Neural cell (in vitro differentiated cells): ENCODE results near the gene CGNL1. TPM values are rescaled to one million over a fixed set of nuclear protein-coding genes. Genes with fewer than 3 reads are reported as not detected.
A peak's percentile ranks its signal among the peaks of the same experiment; 100 is the strongest.

Experiments
- H2AFZ ChIP-seq: fragments of 200-600, 300-800 bp; sonication (generic), shearing (Covaris generic); 2 replicates; pipeline ENCODE4 v1.6.0; 2014; ENCODE audit warnings: low read depth, mild to moderate bottlenecking, antibody characterized with exemption, low read length, moderate library complexity
- H3F3A ChIP-seq: fragments of 200-600 bp; shearing (Covaris generic); 2 replicates; pipeline ENCODE4 v1.6.1; 2016; ENCODE audit warnings: mild to moderate bottlenecking, moderate library complexity, mixed read lengths, antibody characterized with exemption, low read length; ENCODE audit not compliant: insufficient read depth, poor library complexity, severe bottlenecking
- H3K27ac ChIP-seq: fragments of 200-600, 300-800 bp; sonication (generic), shearing (Covaris generic); 2 replicates; pipeline ENCODE4 v1.5.1; 2014; ENCODE audit warnings: mild to moderate bottlenecking, low read length, moderate library complexity
- H3K27me3 ChIP-seq: fragments of 300-800, 200-600 bp; sonication (generic), shearing (Covaris generic); 2 replicates; pipeline ENCODE4 v1.6.0; 2014; ENCODE audit warnings: mild to moderate bottlenecking, low read depth, low read length, moderate library complexity; ENCODE audit not compliant: insufficient read depth
- H3K36me3 ChIP-seq: fragments of 300-800, 200-600 bp; sonication (generic), shearing (Covaris generic); 2 replicates; pipeline ENCODE4 v1.5.1; 2014; ENCODE audit warnings: mild to moderate bottlenecking, antibody characterized with exemption, low read length, moderate library complexity; ENCODE audit not compliant: insufficient read depth
- H3K4me2 ChIP-seq: fragments of 300-800, 200-600 bp; sonication (generic), shearing (Covaris generic); 2 replicates; pipeline ENCODE4 v1.6.0; 2014; ENCODE audit warnings: mild to moderate bottlenecking, low read length
- H3K4me3 ChIP-seq: fragments of 300-800, 200-600 bp; sonication (generic), shearing (Covaris generic); 2 replicates; pipeline ENCODE4 v1.5.1; 2014; ENCODE audit warnings: mild to moderate bottlenecking, low read length, moderate library complexity
- H3K79me2 ChIP-seq: fragments of 200-600 bp; shearing (Covaris generic); replicated peaks from 2 replicates; pipeline ENCODE4 v1.6.0; 2014; ENCODE audit warnings: mild to moderate bottlenecking, low read length, moderate library complexity; ENCODE audit not compliant: insufficient read depth
- H3K9ac ChIP-seq: fragments of 300-800, 200-600 bp; sonication (generic), shearing (Covaris generic); 2 replicates; pipeline ENCODE4 v1.6.1; 2016; ENCODE audit warnings: mild to moderate bottlenecking, low read length, mixed read lengths
- H3K9me2 ChIP-seq: fragments of 200-600 bp; shearing (Covaris generic); 2 replicates; pipeline ENCODE4 v1.6.1; 2016; ENCODE audit warnings: mild to moderate bottlenecking, low read length, mixed read lengths; ENCODE audit not compliant: insufficient read depth
- H3K9me3 ChIP-seq: fragments of 200-600, 300-800 bp; sonication (generic), shearing (Covaris generic); 2 replicates; pipeline ENCODE4 v1.6.1; 2016; ENCODE audit warnings: mild to moderate bottlenecking, mixed run types, low read length, moderate library complexity, mixed read lengths
- H4K20me1 ChIP-seq: fragments of 200-600 bp; shearing (Covaris generic); 2 replicates; pipeline ENCODE4 v1.6.1; 2016; ENCODE audit warnings: mild to moderate bottlenecking, mixed run types; ENCODE audit not compliant: insufficient read depth
- EP300 ChIP-seq: fragments of 450-650 bp; conservative IDR thresholded peaks from 2 replicates; pipeline ENCODE4 v1.6.1; 2014; ENCODE audit warnings: antibody characterized with exemption, mild to moderate bottlenecking, moderate library complexity; ENCODE audit not compliant: poor library complexity, severe bottlenecking
- EZH2 ChIP-seq: fragments of 200-600, 300-800 bp; shearing (Covaris generic), sonication (generic); IDR thresholded peaks from 2 replicates; pipeline ENCODE4 v1.6.1; 2014; ENCODE audit warnings: antibody characterized with exemption, low read length, borderline replicate concordance, mild to moderate bottlenecking; ENCODE audit not compliant: insufficient read depth, poor library complexity, severe bottlenecking
- MXI1 ChIP-seq: fragments of 450-650 bp; conservative IDR thresholded peaks from 2 replicates; pipeline ENCODE4 v1.6.1; 2014; ENCODE audit warnings: antibody characterized with exemption, mild to moderate bottlenecking; ENCODE audit not compliant: poor library complexity, severe bottlenecking
- POLR2AphosphoS5 ChIP-seq: IDR thresholded peaks from 2 replicates; pipeline ENCODE4 v1.6.1; 2012
- RAD21 ChIP-seq: fragments of 450-650 bp; conservative IDR thresholded peaks from 2 replicates; pipeline ENCODE4 v1.6.1; 2014; ENCODE audit warnings: antibody characterized with exemption, mild to moderate bottlenecking, moderate library complexity
- REST ChIP-seq: IDR thresholded peaks from 2 replicates; pipeline ENCODE4 v1.6.1; 2012; ENCODE audit warnings: borderline replicate concordance
- SMC3 ChIP-seq: fragments of 450-650 bp; conservative IDR thresholded peaks from 2 replicates; pipeline ENCODE4 v1.6.1; 2014; ENCODE audit warnings: antibody characterized with exemption, mild to moderate bottlenecking, moderate library complexity; ENCODE audit not compliant: poor library complexity
- TAF1 ChIP-seq: IDR thresholded peaks from 2 replicates; pipeline ENCODE4 v1.6.1; 2012; ENCODE audit warnings: low read depth
- polyA plus RNA-seq: library from polyadenylated mRNA; depleted of rRNA; stranded (reverse); fragments of >200 nt; gene quantifications from 2 replicates; pipeline ENCODE4 v1.2.3, GENCODE V29; 2014
- TF ChIP-seq, protein P1 (sequence below): fragments of 450-650 bp; IDR thresholded peaks from 2 replicates; pipeline ENCODE4 v1.5.1; 2014; ENCODE audit warnings: antibody characterized with exemption, mild to moderate bottlenecking, moderate library complexity; ENCODE audit not compliant: poor library complexity, severe bottlenecking

Gene CGNL1
- polyA plus RNA-seq, 1 donor from 2014 or later: 0.26 TPM

DNA sequence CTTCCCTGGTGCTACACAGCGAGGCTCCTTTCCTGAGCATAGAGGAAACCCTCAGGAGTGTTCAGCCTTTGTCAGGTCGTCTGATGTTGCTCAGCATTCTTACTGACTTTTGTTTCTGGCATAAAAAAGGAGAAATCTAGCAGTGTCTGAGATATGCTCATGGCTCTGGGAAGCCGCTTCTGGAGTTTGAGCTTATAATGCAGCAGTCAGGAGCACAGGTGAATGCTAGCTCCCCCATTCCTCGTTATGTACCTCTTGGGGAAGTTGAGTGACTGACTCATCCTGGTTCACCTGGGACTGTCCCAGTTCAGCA, 166.2 kb downstream of the CGNL1 start:
- H3K4me3 ChIP-seq: no peak overlapping the region
- H4K20me1 ChIP-seq: no peaks in the 10 kb centered on the region
- H3K79me2 ChIP-seq: no peaks in the 10 kb centered on the region
- no peak overlapping the region for H3K27ac ChIP-seq
- TF ChIP-seq SMC3 (no peak), TAF1 (no peak), EP300 (no peak), RAD21 (peak; percentile 30), EZH2 (no peak)
- TF ChIP-seq, protein P1, sequence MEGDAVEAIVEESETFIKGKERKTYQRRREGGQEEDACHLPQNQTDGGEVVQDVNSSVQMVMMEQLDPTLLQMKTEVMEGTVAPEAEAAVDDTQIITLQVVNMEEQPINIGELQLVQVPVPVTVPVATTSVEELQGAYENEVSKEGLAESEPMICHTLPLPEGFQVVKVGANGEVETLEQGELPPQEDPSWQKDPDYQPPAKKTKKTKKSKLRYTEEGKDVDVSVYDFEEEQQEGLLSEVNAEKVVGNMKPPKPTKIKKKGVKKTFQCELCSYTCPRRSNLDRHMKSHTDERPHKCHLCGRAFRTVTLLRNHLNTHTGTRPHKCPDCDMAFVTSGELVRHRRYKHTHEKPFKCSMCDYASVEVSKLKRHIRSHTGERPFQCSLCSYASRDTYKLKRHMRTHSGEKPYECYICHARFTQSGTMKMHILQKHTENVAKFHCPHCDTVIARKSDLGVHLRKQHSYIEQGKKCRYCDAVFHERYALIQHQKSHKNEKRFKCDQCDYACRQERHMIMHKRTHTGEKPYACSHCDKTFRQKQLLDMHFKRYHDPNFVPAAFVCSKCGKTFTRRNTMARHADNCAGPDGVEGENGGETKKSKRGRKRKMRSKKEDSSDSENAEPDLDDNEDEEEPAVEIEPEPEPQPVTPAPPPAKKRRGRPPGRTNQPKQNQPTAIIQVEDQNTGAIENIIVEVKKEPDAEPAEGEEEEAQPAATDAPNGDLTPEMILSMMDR: peak; percentile 52
- H3K27me3 ChIP-seq: no peaks in the 10 kb centered on the region
- H3K36me3 ChIP-seq: no peaks in the 10 kb centered on the region
- H2AFZ ChIP-seq: no peak overlapping the region
- H3K4me2 ChIP-seq: no peak overlapping the region
- no peaks in the 10 kb centered on the region for H3F3A ChIP-seq
- no peaks in the 10 kb centered on the region for H3K9me2 ChIP-seq
- H3K9me3 ChIP-seq: no peaks in the 10 kb centered on the region
- H3K9ac ChIP-seq: no peak overlapping the region

- Histone ChIP-seq H3K4me3 (no peak overlapping the region), H4K20me1 (no peaks in the 10 kb centered on the region), H3F3A (no peaks in the 10 kb centered on the region), H3K27ac (no peak overlapping the region), H3K36me3 (no peaks in the 10 kb centered on the region), H3K79me2 (no peaks in the 10 kb centered on the region), H3K9ac (no peak overlapping the region), H2AFZ (no peak overlapping the region), H3K27me3 (no peaks in the 10 kb centered on the region), H3K9me2 (no peaks in the 10 kb centered on the region), H3K9me3 (no peaks in the 10 kb centered on the region), H3K4me2 (no peak overlapping the region)
- TF ChIP-seq, protein P1: no peak
- TF ChIP-seq SMC3 (no peak), TAF1 (no peak), POLR2AphosphoS5 (no peak), RAD21 (no peak), EP300 (no peak), MXI1 (no peak), EZH2 (no peak), REST (no peak)
These were observed 168.7 kb downstream of the CGNL1 start for GRCh38 chr15:57544848-57545480.
